ENCODE data around the gene SMG6.
"Not testable (repeated sequence)": the region's sequence is repeated elsewhere in the genome, so short reads cannot be mapped to it uniquely, and the experiment has no call there.

SMG6 gene

GRCh38 chr17:2303204-2304188 is at the start of gene SMG6, which contains the start of gene SRR:
TSS of gene SMG6 (minus strand) at chr17:2303785. CDS start at chr17:2303720, 65 bp downstream.
TSS of gene SRR (plus strand) at chr17:2303950. CDS start at chr17:2315561, 11,611 bp downstream.
- DNase-seq, result peak; percentile 56 to 83

- no peak for DNase-seq
Observed at GRCh38 chr17:2351269-2351668, 47.7 kb upstream of the SMG6 start.

- peak in 1 of 2 experiments; percentile 21 for DNase-seq
Observed at GRCh38 chr17:2347805-2348685, 44.5 kb upstream of the SMG6 start.

DNA sequence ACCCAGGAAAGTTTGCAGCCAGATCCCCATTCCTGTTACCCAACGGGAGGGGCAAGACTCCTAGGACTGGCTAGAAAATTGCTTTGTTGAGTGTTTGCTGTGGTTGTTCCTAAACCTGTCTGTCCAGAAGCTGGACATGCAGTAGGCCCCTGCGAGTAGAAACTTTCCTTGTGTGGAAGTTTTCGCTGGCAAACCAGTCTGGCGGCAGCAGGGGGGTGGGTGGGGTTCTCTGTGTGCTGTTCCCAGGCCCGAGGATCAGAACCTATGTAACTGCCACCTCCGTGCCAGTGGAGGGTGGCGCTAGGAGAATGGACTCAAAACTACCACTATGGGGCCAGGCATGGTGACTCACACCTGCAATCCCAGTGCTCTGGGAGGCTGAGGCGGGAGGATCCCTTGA is 42.9 kb upstream of the SMG6 start:
- no peak for DNase-seq

- DNase-seq, result no peak
Observed at GRCh38 chr17:2344528-2344927, 40.9 kb upstream of the SMG6 start.

DNA sequence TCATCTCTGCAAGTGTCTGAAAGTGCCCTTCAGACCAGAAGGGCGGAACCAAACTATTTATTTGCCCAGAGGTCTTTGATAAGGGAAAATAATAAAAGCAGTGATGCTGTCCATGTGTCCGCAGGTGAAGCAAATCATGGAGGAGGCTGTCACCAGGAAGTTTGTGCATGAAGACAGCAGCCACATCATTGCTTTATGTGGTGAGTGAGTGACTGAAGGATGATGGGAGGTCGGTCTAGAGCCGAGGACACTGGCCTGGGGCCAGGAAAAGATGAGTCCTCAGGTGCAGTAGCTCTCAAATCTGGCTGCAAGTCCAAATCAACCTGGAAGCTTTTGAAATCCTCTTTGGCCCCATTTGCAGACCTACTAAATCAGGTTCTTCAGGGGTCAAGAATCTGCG is 39.8 kb upstream of the SMG6 start:
- no peak for DNase-seq

DNA sequence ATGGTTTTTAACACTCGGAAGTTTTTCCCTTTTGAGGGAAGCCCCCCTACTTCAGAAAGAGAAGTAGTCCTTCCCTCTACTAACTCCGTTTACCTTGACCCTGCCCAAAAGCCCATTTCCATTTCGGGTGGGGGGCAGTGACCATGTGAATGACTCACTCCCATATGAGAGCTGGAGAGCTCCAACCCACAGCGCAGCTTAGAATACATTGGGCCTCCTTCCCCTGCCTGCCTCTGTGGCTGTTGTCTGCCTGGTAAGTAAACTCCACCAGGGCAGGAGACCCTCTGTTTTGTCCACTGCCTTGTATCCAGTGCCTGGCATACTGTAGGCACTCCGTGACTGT is 34.7 kb upstream of the SMG6 start:
- no peak for DNase-seq

DNA sequence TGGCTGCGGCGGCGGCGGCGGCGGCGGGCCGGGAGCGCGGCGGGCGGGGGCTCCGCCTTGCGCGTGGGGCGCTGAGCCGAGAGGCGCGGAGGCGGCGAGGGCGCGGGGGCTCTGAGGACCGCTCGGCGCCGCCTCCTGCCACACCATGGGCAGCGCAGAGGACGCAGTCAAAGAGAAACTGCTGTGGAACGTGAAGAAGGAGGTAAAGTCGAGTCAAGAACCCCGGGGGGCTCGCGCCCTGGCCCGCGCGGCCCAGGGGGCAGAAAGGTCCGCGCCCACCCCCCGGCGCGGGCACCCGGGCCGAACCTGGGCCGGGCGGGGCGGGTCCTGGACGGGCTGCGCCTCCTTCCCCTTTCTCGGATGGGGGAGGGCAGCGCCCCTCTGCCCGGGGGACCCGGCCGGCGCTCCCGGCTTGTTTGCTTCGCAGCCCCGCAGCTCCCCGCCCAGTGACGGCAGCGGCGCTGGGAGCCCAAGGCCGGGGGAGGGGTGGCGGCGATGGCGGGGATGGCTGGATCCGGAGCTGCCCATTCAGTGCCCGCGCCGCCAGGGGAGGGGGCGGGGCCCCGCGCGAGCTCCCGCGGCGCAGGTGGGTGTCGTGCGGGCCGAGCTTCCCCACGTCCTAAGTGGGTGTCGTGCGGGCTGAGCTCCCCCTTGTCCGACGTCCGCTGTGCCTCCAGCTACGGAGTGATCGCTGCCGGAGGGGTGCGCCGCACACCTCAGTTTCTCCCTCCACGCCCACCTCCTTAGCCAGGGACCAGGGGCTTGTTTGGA is 34.1 kb upstream of the SMG6 start:
- DNase-seq, result peak in 1 of 2 experiments; percentile 47

- peak in 1 of 2 experiments; percentile 17 for DNase-seq
Observed at GRCh38 chr17:2336852-2337543, 33.4 kb upstream of the SMG6 start, which contains the start of gene SGSM2. TSS of gene SGSM2 (plus strand) at chr17:2337501. CDS start at chr17:2337689, 188 bp downstream.

DNA sequence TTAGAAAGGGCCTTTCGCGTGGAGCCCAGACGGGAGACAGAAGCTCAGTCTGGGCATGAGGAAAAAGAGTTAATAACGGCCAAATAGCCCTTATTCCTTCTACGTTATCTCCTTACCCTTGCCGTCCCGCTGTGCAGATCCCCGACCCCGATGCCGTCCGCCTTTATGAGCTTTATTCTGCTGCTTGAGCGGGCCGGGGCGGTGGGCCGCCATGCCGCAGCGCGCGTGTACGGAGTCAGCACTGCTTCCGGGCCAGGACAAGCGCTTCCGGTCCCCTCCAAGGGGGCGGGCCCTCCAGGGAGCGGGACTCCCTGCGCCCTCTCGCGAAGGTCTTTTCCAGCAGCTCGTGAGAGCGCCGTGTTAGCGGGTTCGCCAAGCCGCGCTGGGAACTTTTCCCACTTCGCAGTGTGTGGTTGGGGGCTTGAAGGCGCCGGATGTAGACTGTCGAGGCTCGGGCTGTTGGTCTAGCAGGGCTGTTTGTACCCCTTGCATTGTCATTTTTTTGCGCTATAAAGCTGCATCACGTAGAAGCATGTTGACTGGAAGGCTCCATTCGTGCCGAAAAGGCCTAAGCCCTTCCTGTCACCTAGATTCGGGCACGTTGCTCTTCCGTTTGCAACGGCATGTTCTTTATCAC is 32.7 kb upstream of the SMG6 start, which contains the start of gene TSR1:
Gene TSR1, minus strand, starts transcription at position 243 of the 637 bp plus-strand sequence. Its CDS starts 30 bp downstream, at position 213.
- DNase-seq, result peak; percentile 75 to 76

- no peak for DNase-seq
Observed at GRCh38 chr17:2335726-2336214, 32.2 kb upstream of the SMG6 start.

DNA sequence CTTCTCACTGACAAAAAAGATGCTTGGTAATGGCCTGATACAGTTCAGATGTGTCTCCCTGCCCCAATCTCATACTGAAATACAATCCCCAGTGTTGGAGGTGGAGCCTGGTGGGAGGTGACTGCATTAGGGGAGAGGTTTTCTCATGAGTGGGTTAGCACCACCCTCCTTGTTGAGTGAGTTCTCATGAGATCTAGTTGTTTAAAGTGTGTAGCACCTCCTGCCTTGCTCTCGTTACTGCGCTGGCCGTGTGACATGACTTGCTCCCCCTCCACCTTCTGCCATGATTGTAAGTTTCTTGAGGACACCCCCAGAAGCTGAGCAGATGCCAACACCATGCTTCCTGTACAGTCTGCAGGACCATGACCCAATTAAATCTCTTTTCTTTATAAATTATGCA is 27.7 kb upstream of the SMG6 start:
- no peak for DNase-seq

DNA sequence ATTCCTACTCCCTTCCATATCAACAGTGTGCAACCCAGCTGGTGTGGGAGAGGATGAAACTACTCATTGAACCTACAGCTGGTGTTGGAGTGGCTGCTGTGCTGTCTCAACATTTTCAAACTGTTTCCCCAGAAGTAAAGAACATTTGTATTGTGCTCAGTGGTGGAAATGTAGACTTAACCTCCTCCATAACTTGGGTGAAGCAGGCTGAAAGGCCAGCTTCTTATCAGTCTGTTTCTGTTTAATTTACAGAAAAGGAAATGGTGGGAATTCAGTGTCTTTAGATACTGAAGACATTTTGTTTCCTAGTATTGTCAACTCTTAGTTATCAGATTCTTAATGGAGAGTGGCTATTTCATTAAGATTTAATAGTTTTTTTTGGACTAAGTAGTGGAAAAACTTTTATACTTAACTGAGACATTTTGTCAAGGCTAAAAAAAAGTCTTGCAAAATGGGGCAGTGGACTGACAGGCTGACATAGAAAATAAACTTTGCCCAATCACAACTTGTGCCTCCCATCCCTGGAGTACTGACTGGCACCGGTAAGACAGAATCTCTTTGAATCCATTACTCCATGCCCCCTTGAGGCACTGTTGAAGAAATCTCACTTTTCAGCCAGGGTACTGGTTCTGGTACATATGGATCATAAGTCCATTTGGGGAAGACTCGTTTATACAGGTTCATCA is 20.2 kb upstream of the SMG6 start:
- no peak for DNase-seq

DNA sequence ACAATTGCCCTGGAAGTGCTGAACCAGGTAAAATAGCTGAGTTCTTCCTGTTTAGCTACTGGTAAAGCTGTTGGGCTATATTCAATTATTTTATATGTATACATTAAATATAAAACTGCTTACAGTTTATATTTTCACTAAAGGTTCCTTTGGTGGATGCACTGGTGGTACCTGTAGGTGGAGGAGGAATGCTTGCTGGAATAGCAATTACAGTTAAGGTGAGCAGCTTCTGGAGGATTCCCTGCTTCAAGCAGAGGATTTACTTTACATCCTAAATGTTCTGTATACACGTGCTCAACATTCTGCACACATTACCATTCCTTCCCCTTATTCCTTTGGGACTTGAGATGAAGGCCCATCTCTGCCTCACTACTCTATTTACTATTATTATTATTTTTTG is 17.8 kb upstream of the SMG6 start:
- DNase-seq, result no peak

DNA sequence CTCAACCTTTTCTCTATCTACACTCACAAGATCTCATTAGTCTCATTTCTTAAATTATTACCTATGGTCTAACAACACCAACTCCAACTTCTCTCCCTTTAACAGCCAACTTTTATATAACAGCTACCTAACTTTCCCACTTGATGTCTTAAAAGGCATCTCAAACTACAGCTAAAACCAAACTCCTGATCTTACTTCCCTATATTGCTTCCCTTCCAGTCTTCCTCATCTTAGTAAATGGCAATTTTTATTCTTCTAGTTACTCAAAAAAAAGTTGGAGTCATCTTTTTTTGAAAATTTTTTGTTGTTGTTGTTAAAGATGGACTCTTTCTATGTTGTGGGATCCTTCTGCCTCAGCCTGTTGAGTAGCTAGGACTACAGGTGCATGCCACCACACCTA is 15.5 kb upstream of the SMG6 start:
- no peak for DNase-seq

- no peak for DNase-seq
Observed at GRCh38 chr17:2317796-2318195, 14.2 kb upstream of the SMG6 start.

DNA sequence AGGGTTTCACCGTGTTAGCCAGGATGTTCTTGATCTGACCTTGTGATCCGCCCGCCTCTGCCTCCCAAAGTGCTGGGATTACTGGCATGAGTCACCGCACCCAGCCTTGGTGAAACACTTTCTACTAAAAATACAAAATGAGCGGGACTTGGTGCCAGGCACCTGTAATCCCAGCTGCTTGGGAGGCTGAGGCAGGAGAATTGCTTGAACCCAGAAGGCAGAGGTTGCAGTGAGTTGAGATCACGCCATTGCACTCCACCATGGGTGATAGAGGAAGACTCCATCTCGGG is 13.3 kb upstream of the SMG6 start:
- not testable (repeated sequence) for DNase-seq

DNA sequence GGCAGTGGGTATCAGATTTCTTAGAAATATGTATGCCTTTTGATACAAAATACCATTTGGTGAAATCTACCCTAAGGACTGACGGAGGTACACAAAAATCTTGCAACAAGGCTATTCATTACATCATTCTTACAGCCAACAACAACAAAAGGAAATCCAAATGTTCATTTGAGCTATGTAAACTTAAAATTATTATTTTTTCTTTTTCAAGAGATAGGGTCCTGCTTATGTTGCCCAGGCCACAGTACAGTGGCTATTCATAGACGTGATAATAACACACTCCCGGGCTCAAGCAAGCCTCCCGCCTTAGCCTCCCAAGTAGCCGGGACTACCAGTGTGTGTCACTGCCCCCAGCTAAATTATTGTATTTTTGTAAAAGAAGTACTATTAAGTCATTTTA is 9.2 kb upstream of the SMG6 start:
- DNase-seq, result no peak

DNA sequence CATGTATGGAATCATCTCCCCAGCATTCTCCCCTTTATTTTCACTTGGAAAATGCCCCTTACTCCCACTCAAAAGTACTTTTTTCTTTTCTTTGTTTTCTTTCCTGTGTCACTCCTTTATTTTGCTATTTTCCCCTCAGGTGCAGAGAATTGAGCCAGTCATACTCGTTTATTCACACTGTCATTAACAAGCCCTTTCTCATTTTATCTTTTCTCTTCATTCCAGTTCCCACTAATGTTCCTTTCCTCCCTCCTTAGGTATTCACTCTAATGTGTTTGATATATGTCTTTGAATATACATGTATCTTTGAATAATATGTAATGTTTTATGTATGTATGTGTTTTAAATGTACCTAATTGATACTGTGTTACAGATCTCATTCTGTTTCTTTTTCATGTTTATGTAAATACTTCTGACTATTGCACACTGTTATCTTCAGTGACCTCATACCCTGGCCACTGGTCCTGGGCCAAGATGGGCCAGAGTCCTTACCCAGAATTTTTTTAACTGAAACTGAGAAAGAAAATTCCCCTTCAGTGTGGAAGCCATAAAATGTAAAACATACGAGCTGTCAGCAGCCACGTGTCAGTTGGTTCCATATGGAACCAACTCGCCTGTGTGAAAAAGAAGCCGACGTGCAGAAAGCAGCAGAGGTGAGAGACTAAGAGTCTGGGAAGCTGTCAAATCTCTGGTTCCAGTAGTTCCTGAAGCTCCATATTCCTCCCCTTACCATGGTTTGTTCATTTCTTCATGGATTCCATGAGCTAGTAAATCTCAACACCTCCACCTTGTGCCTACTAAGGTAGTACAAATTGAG is 6.0 kb upstream of the SMG6 start:
- DNase-seq, result no peak

DNA sequence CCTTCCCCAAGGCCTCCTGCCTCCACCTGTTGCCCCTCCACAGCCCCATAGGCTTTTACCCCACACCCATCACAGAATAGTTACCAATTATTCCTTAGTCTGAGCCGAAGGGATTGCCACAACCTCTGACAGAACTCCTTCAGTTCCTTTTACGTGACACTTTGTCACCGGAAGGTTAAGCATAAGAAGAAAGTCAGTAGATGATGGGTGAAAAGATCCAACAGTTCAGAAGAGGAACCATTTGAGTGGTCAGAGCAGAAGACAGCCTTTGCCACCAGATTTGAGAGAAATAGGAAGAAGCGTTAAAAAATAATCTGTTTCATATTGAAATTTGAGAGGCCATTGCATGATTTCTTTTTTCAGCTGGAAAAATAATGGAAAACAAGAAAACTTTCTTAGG is 1.3 kb upstream of the SMG6 start:
- DNase-seq, result no peak
